Activated effector memory CD4-positive, alpha-beta T cell treated with Interleukin-2 at 50 U/mL for 16 hours (primary cell): ENCODE results near the gene EFNA5.
A peak's percentile ranks its signal among the peaks of the same experiment; 100 is the strongest.

Experiments used
- DNase-seq: peaks from one replicate; pipeline ENCODE4 v3.0.0-alpha.2; 2020

Gene EFNA5

GRCh38 chr5:107670932-107671741 is at the start of gene EFNA5:
TSS of gene EFNA5 (minus strand) at chr5:107670937.
- DNase-seq, result no peak

- no peak for DNase-seq
Observed at GRCh38 chr5:107719034-107719606, 48.4 kb upstream of the EFNA5 start.

GRCh38 chr5:107717816-107718215 is 47.1 kb upstream of the EFNA5 start:
- no peak for DNase-seq

- no peak for DNase-seq
Observed at GRCh38 chr5:107713228-107713627, 42.5 kb upstream of the EFNA5 start.

- no peak for DNase-seq
Observed at GRCh38 chr5:107712359-107712870, 41.7 kb upstream of the EFNA5 start.

GRCh38 chr5:107705402-107706014 is 34.8 kb upstream of the EFNA5 start:
- DNase-seq, result no peak

- no peak for DNase-seq
Observed at GRCh38 chr5:107704681-107705401, 34.1 kb upstream of the EFNA5 start.

- DNase-seq, result no peak
Observed at GRCh38 chr5:107700481-107700880, 29.7 kb upstream of the EFNA5 start.

GRCh38 chr5:107699425-107699824 is 28.7 kb upstream of the EFNA5 start:
- DNase-seq, result no peak

GRCh38 chr5:107698286-107698685 is 27.5 kb upstream of the EFNA5 start:
- no peak for DNase-seq

- DNase-seq, result no peak
Observed at GRCh38 chr5:107696498-107696897, 25.8 kb upstream of the EFNA5 start.

- DNase-seq, result no peak
Observed at GRCh38 chr5:107696080-107696479, 25.3 kb upstream of the EFNA5 start.

- no peak for DNase-seq
Observed at GRCh38 chr5:107687937-107688336, 17.2 kb upstream of the EFNA5 start.

GRCh38 chr5:107687404-107687803 is 16.7 kb upstream of the EFNA5 start:
- DNase-seq, result no peak

- no peak for DNase-seq
Observed at GRCh38 chr5:107682533-107682932, 11.8 kb upstream of the EFNA5 start.

GRCh38 chr5:107680799-107681198 is 10.1 kb upstream of the EFNA5 start:
- no peak for DNase-seq

GRCh38 chr5:107680099-107680498 is 9.4 kb upstream of the EFNA5 start:
- no peak for DNase-seq

GRCh38 chr5:107676702-107677101 is 6.0 kb upstream of the EFNA5 start:
- DNase-seq, result no peak

GRCh38 chr5:107675201-107675600 is 4.5 kb upstream of the EFNA5 start:
- DNase-seq, result no peak

- no peak for DNase-seq
Observed at GRCh38 chr5:107674655-107675054, 3.9 kb upstream of the EFNA5 start.

GRCh38 chr5:107673368-107674136 is 2.8 kb upstream of the EFNA5 start:
- peak; percentile 37 for DNase-seq

GRCh38 chr5:107673039-107673367 is 2.3 kb upstream of the EFNA5 start:
- DNase-seq, result no peak
